K562 (cell line): ENCODE measurements around the gene ANTKMT. TPM values are rescaled to one million over a fixed set of nuclear protein-coding genes. Genes with fewer than 3 reads are reported as not detected.

ENCODE experiments used
- BCOR ChIP-seq: fragments of 450-650 bp; IDR thresholded peaks from 2 replicates; pipeline ENCODE4 v1.6.1; 2016
- BMI1 ChIP-seq: fragments of 150-350 bp; IDR thresholded peaks from 2 replicates; pipeline ENCODE4 v1.6.1; 2014; ENCODE audit warnings: low read length
- CBX8 ChIP-seq: fragments of 200-600 bp; sonication (generic); IDR thresholded peaks from 2 replicates; pipeline ENCODE4 v1.6.1; 2012; ENCODE audit warnings: borderline replicate concordance, mixed run types, low read depth, mild to moderate bottlenecking, moderate library complexity, mixed read lengths, low read length, control low read depth, inconsistent platforms; ENCODE audit not compliant: poor library complexity, severe bottlenecking; ENCODE audit errors: extremely low read depth
- CCNT2 ChIP-seq: IDR thresholded peaks from 2 replicates; pipeline ENCODE4 v1.6.1; 2011; ENCODE audit warnings: borderline replicate concordance, low read depth, mild to moderate bottlenecking, moderate library complexity, mixed read lengths, low read length; ENCODE audit not compliant: insufficient read length; ENCODE audit errors: extremely low read depth
- CGGBP1 ChIP-seq: fragments of 250-450 bp; sonication (Bioruptor Pico); IDR thresholded peaks from 2 replicates; pipeline ENCODE4 v1.9.0; 2021; ENCODE audit warnings: mild to moderate bottlenecking
- HBP1 ChIP-seq: fragments of 450-650 bp; formaldehyde crosslinking; IDR thresholded peaks from 2 replicates; pipeline ENCODE4 v1.4.0; 2022; ENCODE audit warnings: missing genetic modification characterization
- JUN ChIP-seq, 2 experiments: sonication (generic) in 1 of 2; formaldehyde crosslinking in 1 of 2; IDR thresholded peaks; 2 replicates each; pipeline versions ENCODE4 v1.6.1 to v1.8.0; 2012 to 2022; ENCODE audit warnings: borderline replicate concordance in 2 of 2, mild to moderate bottlenecking in 2 of 2, improper control_type of control experiment in 1 of 2, low read depth in 1 of 2, low read length in 1 of 2, missing genetic modification reagents in 1 of 2
- JUND ChIP-seq, 2 experiments: IDR thresholded peaks; 2 replicates in 1 of 2; 3 replicates in 1 of 2; pipeline ENCODE4 v1.6.1; 2011; ENCODE audit warnings: borderline replicate concordance in 2 of 2, low read depth in 2 of 2, low read length in 2 of 2, improper control_type of control experiment in 1 of 2, missing biosample characterization in 1 of 2, missing genetic modification characterization in 1 of 2, missing genetic modification reagents in 1 of 2
- MAFF ChIP-seq: IDR thresholded peaks from 2 replicates; pipeline ENCODE4 v1.6.1; 2012; ENCODE audit warnings: low read length, improper control_type of control experiment
- MEF2D ChIP-seq: conservative IDR thresholded peaks from 2 replicates; pipeline ENCODE4 v1.6.1; 2016; ENCODE audit warnings: low read depth, missing genetic modification characterization, missing compliant biosample characterization
- PHF8 ChIP-seq: fragments of 200-600 bp; sonication (generic); IDR thresholded peaks from 2 replicates; pipeline ENCODE4 v1.6.1; 2012; ENCODE audit warnings: mixed run types, mild to moderate bottlenecking, inconsistent platforms, low read length, moderate library complexity, borderline replicate concordance
- POLR2AphosphoS2 ChIP-seq: IDR thresholded peaks from 2 replicates; pipeline ENCODE4 v1.6.1; 2012; ENCODE audit warnings: low read length, improper control_type of control experiment
- SMAD1 ChIP-seq: fragments of 150-350 bp; IDR thresholded peaks from 2 replicates; pipeline ENCODE4 v1.6.1; 2014; ENCODE audit warnings: low read length, low read depth; ENCODE audit not compliant: partially characterized antibody
- SREBF1 ChIP-seq: fragments of 150-350 bp; IDR thresholded peaks from 2 replicates; pipeline ENCODE4 v1.6.1; 2014; ENCODE audit warnings: antibody characterized with exemption, low read depth, low read length, borderline replicate concordance
- SRSF1 ChIP-seq: fragments of 200-400 bp; formaldehyde crosslinking; IDR thresholded peaks from 2 replicates; pipeline ENCODE4 v1.6.1; 2017; ENCODE audit warnings: mild to moderate bottlenecking, low read depth, low read length, moderate library complexity
- TFAM ChIP-seq: fragments of 250-450 bp; sonication (Bioruptor Pico); conservative IDR thresholded peaks from 2 replicates; pipeline ENCODE4 v1.5.0; 2021; ENCODE audit warnings: mild to moderate bottlenecking, moderate library complexity
- U2AF2 ChIP-seq: fragments of 200-400 bp; formaldehyde crosslinking; optimal IDR thresholded peaks from 2 replicates; pipeline ENCODE3; 2017; ENCODE audit warnings: low read depth, mild to moderate bottlenecking, low read length
- WHSC1 ChIP-seq: IDR thresholded peaks from one replicate; pipeline ENCODE4 v1.6.1; 2012; ENCODE audit warnings: low read length, control low read depth, inconsistent platforms
- ZBTB9 ChIP-seq: fragments of 450-650 bp; formaldehyde crosslinking; IDR thresholded peaks from 2 replicates; pipeline ENCODE4 v1.4.0; 2020; ENCODE audit warnings: mild to moderate bottlenecking, moderate library complexity
- ZKSCAN3 ChIP-seq: fragments of 250-450 bp; sonication (Bioruptor Pico); IDR thresholded peaks from 2 replicates; pipeline ENCODE4 v1.4.0; 2020
- ZNF134 ChIP-seq: fragments of 250-450 bp; sonication (Bioruptor Pico); conservative IDR thresholded peaks from 2 replicates; pipeline ENCODE4 v1.4.0; 2020
- ZNF212 ChIP-seq: fragments of 450-650 bp; formaldehyde crosslinking; IDR thresholded peaks from 2 replicates; pipeline ENCODE4 v1.4.0; 2020; ENCODE audit warnings: mild to moderate bottlenecking
- ZNF511 ChIP-seq: sonication (generic); formaldehyde crosslinking; IDR thresholded peaks from 2 replicates; pipeline ENCODE4 v1.8.0; 2022; ENCODE audit warnings: mild to moderate bottlenecking, missing genetic modification reagents
- polyA plus RNA-seq, 8 experiments: library from polyadenylated mRNA; depleted of rRNA in 4 of 8; stranded (reverse) in 5 of 8; unstranded in 3 of 8; fragments of >200 nt; fragmentation: Nextera tagmentation in 2 of 8; fragmentation: Illumina TruSeq in 1 of 8; extraction: Ambion mirVana in 2 of 8; extraction: Trizol in 1 of 8; gene quantifications; 2 replicates each; pipeline versions ENCODE4 v1.2.1 to v1.2.3, GENCODE V29; 2011 to 2014; ENCODE audit warnings: inconsistent platforms in 1 of 8, missing spikeins in 1 of 8
- total RNA-seq, 7 experiments: library from RNA; depleted of rRNA in 6 of 7; stranded (reverse); fragments of >200 nt in 6 of 7; fragmentation: Illumina TruSeq in 2 of 7; extraction: Trizol in 2 of 7; gene quantifications; 2 replicates each; pipeline versions ENCODE4 v1.2.1 to v1.2.3, GENCODE V29; 2011 to 2021; ENCODE audit warnings: low replicate concordance in 1 of 7

The ANTKMT gene
- total and polyA plus RNA-seq, 9 of the 15 experiments (the other 6 are each of a cell fraction or from before 2014, with no cell fraction given), result 0.58 to 217 (median 19.1) TPM

GRCh38 chr16:720990-721764 lies at the start of gene ANTKMT (continued):
- TF ChIP-seq ZBTB9, result peak; percentile 77
- TF ChIP-seq MEF2D (tag), result no peak
- no peak for TF ChIP-seq JUN (IDR thresholded peaks at IDR 0.05; ENCODE audit: borderline replicate concordance, low read depth, low read length)
- TF ChIP-seq JUN (CRISPR knock-in tag; IDR thresholded peaks at IDR 0.05; ENCODE audit: borderline replicate concordance), result no peak
- peak; percentile 4; the same call in 1 of the 2 replicates for TF ChIP-seq JUND (IDR thresholded peaks at IDR 0.05; ENCODE audit: borderline replicate concordance, low read depth, low read length)
- TF ChIP-seq JUND (tag; IDR thresholded peaks at IDR 0.05; ENCODE audit: borderline replicate concordance, low read depth, low read length), result no peak; the same call in 2 of the 3 replicates
- peak; percentile 54; the same call in 1 of the 2 replicates for TF ChIP-seq ZNF212 (CRISPR knock-in tag)
- no peak for TF ChIP-seq U2AF2
- no peak for TF ChIP-seq MAFF
- peak; percentile 96; the same call in 1 of the 2 replicates for TF ChIP-seq PHF8
- TF ChIP-seq ZNF134 (CRISPR knock-in tag), result no peak
- TF ChIP-seq HBP1, result no peak
- no peak for TF ChIP-seq TFAM (CRISPR knock-in tag)
- TF ChIP-seq SREBF1, result no peak
- TF ChIP-seq CGGBP1 (CRISPR knock-in tag), result no peak
- no peak for TF ChIP-seq SRSF1
- 0 out of 2 replicates have a peak, but pooled peaks have one; percentile 46 for TF ChIP-seq ZNF511 (CRISPR knock-in tag)
- peak; percentile 88 for TF ChIP-seq CCNT2
- no peak for TF ChIP-seq ZKSCAN3 (CRISPR knock-in tag)
- no peak for TF ChIP-seq BMI1
- TF ChIP-seq CBX8, result no peak
- TF ChIP-seq POLR2AphosphoS2, result no peak
- no peak for TF ChIP-seq BCOR
- no peak for TF ChIP-seq WHSC1
- no peak for TF ChIP-seq SMAD1
